CD4-positive, alpha-beta T cell (primary cell): ENCODE results near the gene EHHADH. TPM values are rescaled to one million over a fixed set of nuclear protein-coding genes. Genes with fewer than 3 reads are reported as not detected.

Source experiments
- ATAC-seq: fragments of 200-7000 bp; cut with Tn5 transposase; one replicate; pipeline ENCODE4 v1.10.0; 2022; ENCODE audit warnings: mild to moderate bottlenecking; ENCODE audit not compliant: poor library complexity
- CTCF ChIA-PET: fragments of 350-600 bp; sonication (Branson Sonifier 250); formaldehyde crosslinking; loops from one replicate; lab custom pipeline; 2021; ENCODE audit warnings: antibody characterized with exemption, inconsistent platforms; lab: Charles Lee
- POLR2A ChIA-PET: fragments of 350-600 bp; sonication (Branson Sonifier 250); formaldehyde crosslinking; loops from one replicate; lab custom pipeline; 2021; ENCODE audit warnings: antibody characterized with exemption, inconsistent platforms; lab: Charles Lee
- DNase-seq, 14 experiments: peaks; one replicate each; pipeline ENCODE4 v3.0.0-alpha.2; 2013 to 2020; ENCODE audit warnings: mixed read lengths in 2 of 14
- H3K27ac ChIP-seq, 2 donors: one replicate each; pipeline versions ENCODE4 v1.5.1 to v1.7.0; 2013; ENCODE audit warnings: low read length in 2 of 2, low read depth in 1 of 2, mild to moderate bottlenecking in 1 of 2
- H3K27me3 ChIP-seq, 2 experiments: 1 replicate in 1 of 2; 2 replicates in 1 of 2; pipeline versions ENCODE4 v1.6.1 to v1.7.0; 2013; ENCODE audit warnings: low read length in 2 of 2, control low read depth in 1 of 2, mild to moderate bottlenecking in 1 of 2, moderate library complexity in 1 of 2; ENCODE audit not compliant: insufficient read depth in 2 of 2, control insufficient read depth in 1 of 2
- H3K36me3 ChIP-seq: one replicate; pipeline ENCODE4 v1.6.1; 2013; ENCODE audit warnings: low read length, control low read depth; ENCODE audit not compliant: insufficient read depth
- H3K4me1 ChIP-seq: one replicate; pipeline ENCODE4 v1.6.1; 2013; ENCODE audit warnings: low read length, control low read depth; ENCODE audit not compliant: insufficient read depth
- H3K4me3 ChIP-seq: one replicate; pipeline ENCODE4 v1.5.1; 2013; ENCODE audit warnings: mild to moderate bottlenecking, low read length, moderate library complexity
- H3K9me3 ChIP-seq, 2 experiments: 1 replicate in 1 of 2; 2 replicates in 1 of 2; pipeline versions ENCODE4 v1.6.1 to v1.7.0; 2013; ENCODE audit warnings: low read length in 2 of 2, mild to moderate bottlenecking in 2 of 2, control low read depth in 1 of 2, moderate library complexity in 1 of 2; ENCODE audit not compliant: control insufficient read depth in 1 of 2, insufficient read depth in 1 of 2
- H3K27ac Mint-ChIP-seq: one replicate; pipeline ENCODE4 v1.8.0; 2020; ENCODE audit warnings: mixed read lengths
- H3K27me3 Mint-ChIP-seq: one replicate; pipeline ENCODE4 v1.8.0; 2021; ENCODE audit warnings: mixed read lengths
- H3K36me3 Mint-ChIP-seq: one replicate; pipeline ENCODE4 v1.8.0; 2021; ENCODE audit warnings: low read depth, mixed read lengths
- H3K4me1 Mint-ChIP-seq: one replicate; pipeline ENCODE4 v1.8.0; 2021; ENCODE audit warnings: low read depth, mixed read lengths
- H3K4me3 Mint-ChIP-seq: one replicate; pipeline ENCODE4 v1.8.0; 2020; ENCODE audit warnings: mild to moderate bottlenecking, mixed read lengths
- H3K9me3 Mint-ChIP-seq: one replicate; pipeline ENCODE4 v1.8.0; 2020; ENCODE audit warnings: mixed read lengths
- intact Hi-C, 2 experiments: fragments of 100-400 bp; cut with DNase I in 1 of 2; cut with micrococcal nuclease in 1 of 2; formaldehyde crosslinking; loops; one replicate each; pipeline versions ENCODE4 v1.15.1 to v1.9.0; 2023 to 2025; cut with DNase I, micrococcal nuclease
- total RNA-seq, 174 experiments: library from RNA in 2 of 174; stranded (reverse) in 2 of 174; gene quantifications; one replicate each; pipeline ENCODE4 v1.2.3 and lab custom pipeline; 2021 to 2026
- TF ChIP-seq, protein P1 (sequence below): fragments of 200-600 bp; IDR thresholded peaks from one replicate; pipeline ENCODE4 v1.8.0; 2022; ENCODE audit warnings: antibody characterized with exemption, mild to moderate bottlenecking

The EHHADH gene
- total RNA-seq, 2 experiments from 2014 or later: 0.11 to 0.52 TPM

- H3K9me3 Mint-ChIP-seq: no peaks in the 10 kb centered on the region
- peaks cover 0 to 9% of the 10 kb centered on the region in 2 experiments for H3K27me3 ChIP-seq
- TF ChIP-seq, protein P1, sequence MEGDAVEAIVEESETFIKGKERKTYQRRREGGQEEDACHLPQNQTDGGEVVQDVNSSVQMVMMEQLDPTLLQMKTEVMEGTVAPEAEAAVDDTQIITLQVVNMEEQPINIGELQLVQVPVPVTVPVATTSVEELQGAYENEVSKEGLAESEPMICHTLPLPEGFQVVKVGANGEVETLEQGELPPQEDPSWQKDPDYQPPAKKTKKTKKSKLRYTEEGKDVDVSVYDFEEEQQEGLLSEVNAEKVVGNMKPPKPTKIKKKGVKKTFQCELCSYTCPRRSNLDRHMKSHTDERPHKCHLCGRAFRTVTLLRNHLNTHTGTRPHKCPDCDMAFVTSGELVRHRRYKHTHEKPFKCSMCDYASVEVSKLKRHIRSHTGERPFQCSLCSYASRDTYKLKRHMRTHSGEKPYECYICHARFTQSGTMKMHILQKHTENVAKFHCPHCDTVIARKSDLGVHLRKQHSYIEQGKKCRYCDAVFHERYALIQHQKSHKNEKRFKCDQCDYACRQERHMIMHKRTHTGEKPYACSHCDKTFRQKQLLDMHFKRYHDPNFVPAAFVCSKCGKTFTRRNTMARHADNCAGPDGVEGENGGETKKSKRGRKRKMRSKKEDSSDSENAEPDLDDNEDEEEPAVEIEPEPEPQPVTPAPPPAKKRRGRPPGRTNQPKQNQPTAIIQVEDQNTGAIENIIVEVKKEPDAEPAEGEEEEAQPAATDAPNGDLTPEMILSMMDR: no peak
Measured at GRCh38 chr3:185264849-185265553, 11.2 kb upstream of the EHHADH start.

GRCh38 chr3:185263423-185263822, 9.6 kb upstream of the EHHADH start:
- TF ChIP-seq, protein P1: no peak
- CTCF ChIA-PET: no interaction called here

More at GRCh38 chr3:185264849-185265553, 11.2 kb upstream of the EHHADH start:
- Mint-ChIP-seq H3K27me3 (peaks cover 40% of the 10 kb centered on the region), H3K4me3 (no peak overlapping the region), H3K4me1 (no peaks in the 10 kb centered on the region), H3K36me3 (no peaks in the 10 kb centered on the region), H3K27ac (no peak overlapping the region)
- DNase-seq: no peak
- CTCF ChIA-PET: no interaction called here
- POLR2A ChIA-PET: no interaction called here
- Histone ChIP-seq H3K4me3 (no peak overlapping the region), H3K9me3 (no peaks in the 10 kb centered on the region), H3K36me3 (no peaks in the 10 kb centered on the region), H3K4me1 (no peaks in the 10 kb centered on the region), H3K27ac (no peak overlapping the region)
- intact Hi-C loops: no loop called here
- no peak for ATAC-seq

GRCh38 chr3:185257334-185257733, 3.5 kb upstream of the EHHADH start:
- H3K27me3 Mint-ChIP-seq: peaks cover 16% of the 10 kb centered on the region
- peaks cover 3% of the 10 kb centered on the region for H3K9me3 Mint-ChIP-seq
- ChIA-PET CTCF (interaction anchor here (1.2 kb wide), 1 partner anchor 14 kb away, joined by 3 read pairs; no protein-coding TSS in a partner anchor), POLR2A (no interaction called here)
- H3K4me3 Mint-ChIP-seq: no peak overlapping the region
- H3K27me3 ChIP-seq: no peaks in the 10 kb centered on the region
- no peaks in the 10 kb centered on the region for H3K36me3 ChIP-seq
- peaks cover 8% of the 10 kb centered on the region for H3K4me1 ChIP-seq
- ATAC-seq: no peak
- H3K27ac ChIP-seq: no peak overlapping the region
- H3K4me3 ChIP-seq: no peak overlapping the region
- H3K9me3 ChIP-seq: peaks cover 4 to 5% of the 10 kb centered on the region in 2 experiments
- no peaks in the 10 kb centered on the region for H3K36me3 Mint-ChIP-seq
- intact Hi-C loops: no loop called here
- H3K4me1 Mint-ChIP-seq: peaks cover 4% of the 10 kb centered on the region
- no peak for DNase-seq
- no peak overlapping the region for H3K27ac Mint-ChIP-seq
- TF ChIP-seq, protein P1: no peak

More at GRCh38 chr3:185263423-185263822, 9.6 kb upstream of the EHHADH start:
- no peaks in the 10 kb centered on the region for H3K27me3 ChIP-seq
- H3K27me3 Mint-ChIP-seq: peaks cover 27% of the 10 kb centered on the region
- ATAC-seq: no peak
- H3K27ac ChIP-seq: no peak overlapping the region
- no peak overlapping the region for H3K4me3 Mint-ChIP-seq
- intact Hi-C loops: no loop called here
- H3K9me3 ChIP-seq: no peaks in the 10 kb centered on the region
- H3K36me3 Mint-ChIP-seq: no peaks in the 10 kb centered on the region
- no peak for DNase-seq
- POLR2A ChIA-PET: no interaction called here
- no peaks in the 10 kb centered on the region for H3K36me3 ChIP-seq
- H3K4me1 ChIP-seq: no peaks in the 10 kb centered on the region
- H3K27ac Mint-ChIP-seq: no peak overlapping the region
- peaks cover 1% of the 10 kb centered on the region for H3K9me3 Mint-ChIP-seq
- no peaks in the 10 kb centered on the region for H3K4me1 Mint-ChIP-seq
- no peak overlapping the region for H3K4me3 ChIP-seq
